Smooth muscle cell of the brain vasculature (primary cell): ENCODE data around the gene URGCP.

ENCODE experiments used
- DNase-seq: peaks from one replicate; pipeline ENCODE4 v3.0.0-alpha.2; 2012; ENCODE audit warnings: low read depth, low spot score

The URGCP gene

GRCh38 chr7:43876241-43876640 is 30.2 kb downstream of the URGCP start:
- DNase-seq: no peak

GRCh38 chr7:43873300-43873699 is 33.1 kb downstream of the URGCP start:
- no peak for DNase-seq

- no peak for DNase-seq
Observed at GRCh38 chr7:43872406-43873110, 33.8 kb downstream of the URGCP start.

GRCh38 chr7:43871064-43871463 is 35.3 kb downstream of the URGCP start:
- no peak for DNase-seq

GRCh38 chr7:43870316-43870715 is 36.1 kb downstream of the URGCP start:
- DNase-seq: no peak

- peak; percentile 24 for DNase-seq
Observed at GRCh38 chr7:43869867-43870240, 36.5 kb downstream of the URGCP start.

GRCh38 chr7:43869006-43869866 is 37.2 kb downstream of the URGCP start, which contains the start of gene MRPS24:
MRPS24 (minus strand) TSS chr7:43869517; CDS start chr7:43869495, 22 bp downstream.
- DNase-seq: peak; percentile 81

- no peak for DNase-seq
Observed at GRCh38 chr7:43868681-43869005, 37.8 kb downstream of the URGCP start.

GRCh38 chr7:43868181-43868580 is 38.2 kb downstream of the URGCP start:
- no peak for DNase-seq

- DNase-seq: no peak
Observed at GRCh38 chr7:43865277-43865676, 41.1 kb downstream of the URGCP start.

GRCh38 chr7:43864126-43864525 is 42.3 kb downstream of the URGCP start:
- DNase-seq: no peak

GRCh38 chr7:43856996-43857395 is 49.4 kb downstream of the URGCP start:
- no peak for DNase-seq

GRCh38 chr7:43856316-43856715 is 50.1 kb downstream of the URGCP start:
- no peak for DNase-seq

GRCh38 chr7:43855176-43855575 is 51.2 kb downstream of the URGCP start:
- no peak for DNase-seq

GRCh38 chr7:43851805-43852204 is 54.6 kb downstream of the URGCP start:
- DNase-seq: no peak

- DNase-seq: no peak
Observed at GRCh38 chr7:43850348-43851116, 55.9 kb downstream of the URGCP start.

- DNase-seq: no peak
Observed at GRCh38 chr7:43849047-43849446, 57.3 kb downstream of the URGCP start.

GRCh38 chr7:43847496-43847895 is 58.9 kb downstream of the URGCP start:
- no peak for DNase-seq

- DNase-seq: no peak
Observed at GRCh38 chr7:43844662-43845061, 61.7 kb downstream of the URGCP start.

- no peak for DNase-seq
Observed at GRCh38 chr7:43844257-43844656, 62.1 kb downstream of the URGCP start.

- no peak for DNase-seq
Observed at GRCh38 chr7:43843296-43843695, 63.1 kb downstream of the URGCP start.

GRCh38 chr7:43838201-43838658 is 68.2 kb downstream of the URGCP start:
- no peak for DNase-seq
